ENCODE results near the gene FOXK1. TPM values are rescaled to one million over a fixed set of nuclear protein-coding genes. Genes with fewer than 3 reads are reported as not detected.

FOXK1 gene
- total and polyA plus RNA-seq, 2 of the 13 experiments (the other 11 are each of a cell fraction or from before 2014, with no cell fraction given): 4.6 to 8.8 TPM

DNA sequence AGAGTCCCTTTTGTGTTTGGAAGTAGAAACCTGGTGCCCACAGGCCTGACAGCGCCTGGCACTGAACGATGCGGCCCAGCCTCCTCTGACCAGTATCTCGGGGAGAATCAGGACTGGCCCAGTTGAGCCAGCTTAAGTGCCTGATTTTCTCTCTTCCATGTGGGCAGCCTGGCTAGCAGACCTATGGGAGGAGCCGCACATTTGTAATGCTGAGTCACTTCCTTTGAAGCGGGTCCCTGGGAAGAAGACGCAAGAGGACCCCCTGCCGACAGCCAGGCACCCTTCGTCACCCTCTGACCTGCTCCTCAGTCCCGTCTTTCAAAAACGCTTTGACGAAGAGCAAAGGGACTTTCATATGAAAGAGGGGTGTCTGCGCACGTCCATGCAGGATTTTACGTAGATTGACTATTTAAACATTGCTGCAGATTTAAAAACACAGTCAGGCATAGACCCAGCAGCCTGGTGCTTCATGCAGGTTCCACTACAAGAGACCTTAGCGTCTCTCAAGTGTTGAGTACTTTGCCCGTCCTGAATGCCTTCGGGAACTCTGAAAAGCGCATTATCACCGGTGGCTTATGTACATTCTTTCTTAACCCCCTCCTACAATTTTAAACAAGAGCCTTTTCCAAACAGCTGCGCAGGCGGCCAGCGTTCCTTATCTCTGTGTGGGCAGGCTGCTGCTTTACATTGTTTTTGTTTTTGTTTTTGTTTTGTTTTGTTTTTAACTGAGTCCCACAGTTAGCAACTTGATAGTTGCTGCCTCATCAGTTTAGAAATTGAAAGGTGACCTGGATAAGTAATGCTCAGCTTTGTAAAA is 56.8 kb downstream of the FOXK1 start (continued):
- peak in 1 of 2 experiments; percentile 20; a peak in 1 of 4 replicates for TF ChIP-seq POLR2A (IDR thresholded peaks at IDR 0.05; ENCODE audit: insufficient read depth in 1 of 2, low read depth in 2 of 2, low read length in 2 of 2)
- TF ChIP-seq ZNF329 (CRISPR knock-in tag; IDR thresholded peaks at IDR 0.05; ENCODE audit: low read depth): 0 out of 2 replicates have a peak, but pooled peaks have one; percentile 26
- TF ChIP-seq, protein P1, sequence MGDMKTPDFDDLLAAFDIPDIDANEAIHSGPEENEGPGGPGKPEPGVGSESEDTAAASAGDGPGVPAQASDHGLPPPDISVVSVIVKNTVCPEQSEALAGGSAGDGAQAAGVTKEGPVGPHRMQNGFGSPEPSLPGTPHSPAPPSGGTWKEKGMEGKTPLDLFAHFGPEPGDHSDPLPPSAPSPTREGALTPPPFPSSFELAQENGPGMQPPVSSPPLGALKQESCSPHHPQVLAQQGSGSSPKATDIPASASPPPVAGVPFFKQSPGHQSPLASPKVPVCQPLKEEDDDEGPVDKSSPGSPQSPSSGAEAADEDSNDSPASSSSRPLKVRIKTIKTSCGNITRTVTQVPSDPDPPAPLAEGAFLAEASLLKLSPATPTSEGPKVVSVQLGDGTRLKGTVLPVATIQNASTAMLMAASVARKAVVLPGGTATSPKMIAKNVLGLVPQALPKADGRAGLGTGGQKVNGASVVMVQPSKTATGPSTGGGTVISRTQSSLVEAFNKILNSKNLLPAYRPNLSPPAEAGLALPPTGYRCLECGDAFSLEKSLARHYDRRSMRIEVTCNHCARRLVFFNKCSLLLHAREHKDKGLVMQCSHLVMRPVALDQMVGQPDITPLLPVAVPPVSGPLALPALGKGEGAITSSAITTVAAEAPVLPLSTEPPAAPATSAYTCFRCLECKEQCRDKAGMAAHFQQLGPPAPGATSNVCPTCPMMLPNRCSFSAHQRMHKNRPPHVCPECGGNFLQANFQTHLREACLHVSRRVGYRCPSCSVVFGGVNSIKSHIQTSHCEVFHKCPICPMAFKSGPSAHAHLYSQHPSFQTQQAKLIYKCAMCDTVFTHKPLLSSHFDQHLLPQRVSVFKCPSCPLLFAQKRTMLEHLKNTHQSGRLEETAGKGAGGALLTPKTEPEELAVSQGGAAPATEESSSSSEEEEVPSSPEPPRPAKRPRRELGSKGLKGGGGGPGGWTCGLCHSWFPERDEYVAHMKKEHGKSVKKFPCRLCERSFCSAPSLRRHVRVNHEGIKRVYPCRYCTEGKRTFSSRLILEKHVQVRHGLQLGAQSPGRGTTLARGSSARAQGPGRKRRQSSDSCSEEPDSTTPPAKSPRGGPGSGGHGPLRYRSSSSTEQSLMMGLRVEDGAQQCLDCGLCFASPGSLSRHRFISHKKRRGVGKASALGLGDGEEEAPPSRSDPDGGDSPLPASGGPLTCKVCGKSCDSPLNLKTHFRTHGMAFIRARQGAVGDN (CRISPR knock-in tag; IDR thresholded peaks at IDR 0.05): peak; percentile 57
- TF ChIP-seq ZNF605 (CRISPR knock-in tag; IDR thresholded peaks at IDR 0.05): peak; percentile 52; the same call in 1 of the 2 replicates
- TF ChIP-seq, protein P2, sequence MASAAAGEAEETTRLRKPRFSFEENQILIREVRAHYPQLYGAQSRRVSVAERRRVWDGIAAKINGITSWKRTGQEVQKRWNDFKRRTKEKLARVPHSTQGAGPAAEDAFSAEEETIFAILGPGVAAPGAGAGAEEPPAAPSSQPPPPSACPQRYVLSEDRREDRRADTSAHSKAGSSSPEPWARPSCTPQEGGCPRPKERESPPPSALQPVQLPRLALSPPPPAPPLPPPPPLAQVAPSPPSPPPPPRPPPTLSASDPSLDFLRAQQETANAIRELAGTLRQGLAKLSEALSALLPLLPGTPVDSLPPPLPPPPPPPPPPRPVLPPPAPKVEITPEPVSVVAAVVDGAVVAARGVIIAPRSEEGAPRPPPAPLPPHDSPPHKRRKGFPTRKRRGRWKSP (CRISPR knock-in tag; IDR thresholded peaks at IDR 0.05): peak; percentile 62
- no peak for TF ChIP-seq ZNF775 (CRISPR knock-in tag; IDR thresholded peaks at IDR 0.05; ENCODE audit: borderline replicate concordance)
- TF ChIP-seq PCBP1 (IDR thresholded peaks at IDR 0.05; ENCODE audit: borderline replicate concordance, low read depth, low read length): no peak
- peak; percentile 30; the same call in 1 of the 2 replicates for TF ChIP-seq ZNF350 (CRISPR knock-in tag; IDR thresholded peaks at IDR 0.05; ENCODE audit: borderline replicate concordance, low read depth)
- TF ChIP-seq SNAPC2 (CRISPR knock-in tag; IDR thresholded peaks at IDR 0.05): 0 out of 2 replicates have a peak, but pooled peaks have one; percentile 7
- peak; percentile 82 for TF ChIP-seq MAFF (IDR thresholded peaks at IDR 0.05; ENCODE audit: low read depth, low read length)
- no peak for TF ChIP-seq ZNF629 (CRISPR knock-in tag; conservative IDR thresholded peaks at IDR 0.05)
- peak; percentile 16; the same call in 1 of the 2 replicates for TF ChIP-seq ZNF768 (CRISPR knock-in tag; IDR thresholded peaks at IDR 0.05)
- peak; percentile 15 for TF ChIP-seq NR2F6 (IDR thresholded peaks at IDR 0.05)
- TF ChIP-seq NR2F6 (CRISPR knock-in tag; IDR thresholded peaks at IDR 0.05): 0 out of 2 replicates have a peak, but pooled peaks have one; percentile 19
- TF ChIP-seq MXI1 (IDR thresholded peaks at IDR 0.05; ENCODE audit: borderline replicate concordance, low read depth, low read length): peak; percentile 60; the same call in 1 of the 3 replicates
- TF ChIP-seq PATZ1 (CRISPR knock-in tag; IDR thresholded peaks at IDR 0.05): 0 out of 2 replicates have a peak, but pooled peaks have one; percentile 6
- TF ChIP-seq PHF21A (CRISPR knock-in tag; IDR thresholded peaks at IDR 0.05): peak; percentile 21; the same call in 1 of the 2 replicates
- 0 out of 4 replicates have a peak, but pooled peaks of 1 of the 2 experiments have one; percentile 8 for TF ChIP-seq EP300 (IDR thresholded peaks at IDR 0.05; ENCODE audit: low read depth in 2 of 2, low read length in 2 of 2)
- peak; percentile 40; the same call in 1 of the 2 replicates for TF ChIP-seq EP300 (CRISPR knock-in tag; IDR thresholded peaks at IDR 0.05; ENCODE audit: borderline replicate concordance)
- TF ChIP-seq FOXJ3 (CRISPR knock-in tag; IDR thresholded peaks at IDR 0.05; ENCODE audit: borderline replicate concordance): no peak
- TF ChIP-seq MED8 (CRISPR knock-in tag; IDR thresholded peaks at IDR 0.05; ENCODE audit: insufficient replicate concordance): no peak
- no peak for TF ChIP-seq MXD3 (CRISPR knock-in tag; IDR thresholded peaks at IDR 0.05)

Data from HepG2 (cell line).